Eye (tissue), 1 donor: Measurements from ENCODE around the gene SERPINB2.
A peak's percentile ranks its signal among the peaks of the same experiment; 100 is the strongest.
"Not testable (repeated sequence)": the region's sequence is repeated elsewhere in the genome, so short reads cannot be mapped to it uniquely, and the experiment has no call there.

ENCODE experiments used
- DNase-seq: peaks from one replicate; pipeline ENCODE4 v3.0.0-alpha.2; 2015

The SERPINB2 gene

GRCh38 chr18:63940543-63941050 is 53.1 kb downstream of the SERPINB2 start:
- not testable (repeated sequence) for DNase-seq

- DNase-seq: no peak
Measured at GRCh38 chr18:63947051-63947790, 59.7 kb downstream of the SERPINB2 start.

- DNase-seq: peak; percentile 43
Measured at GRCh38 chr18:63949068-63949737, 61.7 kb downstream of the SERPINB2 start, which contains the start of gene HMSD. HMSD (plus strand) TSS chr18:63949301; CDS start chr18:63953456, 4,155 bp downstream.

GRCh38 chr18:63951302-63951705 is 63.8 kb downstream of the SERPINB2 start:
- DNase-seq: no peak
